ENCODE results near the gene LRP4.
"Not testable (repeated sequence)": the region's sequence is repeated elsewhere in the genome, so short reads cannot be mapped to it uniquely, and the experiment has no call there.

Gene LRP4

GRCh38 chr11:46918083-46918787 is at the start of gene LRP4:
Gene LRP4, minus strand, starts transcription at chr11:46918550. Its CDS starts 171 bp downstream, at chr11:46918379.
- DNase-seq (ENCODE audit: low read depth): no peak

GRCh38 chr11:46967962-46968361 is 49.6 kb upstream of the LRP4 start:
- DNase-seq (ENCODE audit: low read depth): no peak

- DNase-seq (ENCODE audit: low read depth): no peak
Observed at GRCh38 chr11:46966773-46967172, 48.4 kb upstream of the LRP4 start.

GRCh38 chr11:46963844-46964243 is 45.5 kb upstream of the LRP4 start:
- no peak for DNase-seq (ENCODE audit: low read depth)

GRCh38 chr11:46961886-46962285 is 43.5 kb upstream of the LRP4 start:
- DNase-seq (ENCODE audit: low read depth): not testable (repeated sequence)

GRCh38 chr11:46961041-46961440 is 42.7 kb upstream of the LRP4 start:
- DNase-seq (ENCODE audit: low read depth): no peak

GRCh38 chr11:46958777-46959176 is 40.4 kb upstream of the LRP4 start:
- DNase-seq (ENCODE audit: low read depth): no peak

- no peak for DNase-seq (ENCODE audit: low read depth)
Observed at GRCh38 chr11:46953093-46953492, 34.7 kb upstream of the LRP4 start.

- no peak for DNase-seq (ENCODE audit: low read depth)
Observed at GRCh38 chr11:46952553-46952952, 34.2 kb upstream of the LRP4 start.

- no peak for DNase-seq (ENCODE audit: low read depth)
Observed at GRCh38 chr11:46951864-46952263, 33.5 kb upstream of the LRP4 start.

- DNase-seq (ENCODE audit: low read depth): no peak
Observed at GRCh38 chr11:46949297-46949696, 30.9 kb upstream of the LRP4 start.

- peak; percentile 56 for DNase-seq (ENCODE audit: low read depth)
Observed at GRCh38 chr11:46948378-46949131, 30.2 kb upstream of the LRP4 start.

- DNase-seq (ENCODE audit: low read depth): no peak
Observed at GRCh38 chr11:46947399-46948077, 29.2 kb upstream of the LRP4 start.

GRCh38 chr11:46944356-46945075 is 26.2 kb upstream of the LRP4 start:
- DNase-seq (ENCODE audit: low read depth): no peak

GRCh38 chr11:46942172-46942571 is 23.8 kb upstream of the LRP4 start:
- no peak for DNase-seq (ENCODE audit: low read depth)

- DNase-seq (ENCODE audit: low read depth): peak; percentile 91
Observed at GRCh38 chr11:46936138-46937110, 18.1 kb upstream of the LRP4 start, which contains the start of gene CSTPP1. Gene CSTPP1, plus strand, starts transcription at chr11:46936761. Its CDS starts 45 bp downstream, at chr11:46936806.

- DNase-seq (ENCODE audit: low read depth): no peak
Observed at GRCh38 chr11:46930089-46930488, 11.7 kb upstream of the LRP4 start.

- not testable (repeated sequence) for DNase-seq (ENCODE audit: low read depth)
Observed at GRCh38 chr11:46928701-46929100, 10.4 kb upstream of the LRP4 start.

- not testable (repeated sequence) for DNase-seq (ENCODE audit: low read depth)
Observed at GRCh38 chr11:46927928-46928327, 9.6 kb upstream of the LRP4 start.

GRCh38 chr11:46920755-46921154 is 2.4 kb upstream of the LRP4 start:
- peak; percentile 96 for DNase-seq (ENCODE audit: low read depth)
